GM13976 (cell line): ENCODE data around the gene THOP1.

Experiments used
- DNase-seq: peaks from one replicate; pipeline ENCODE4 v3.0.0; 2012; ENCODE audit warnings: low spot score
- in situ Hi-C: fragments of 300-500 bp; cut with MboI; formaldehyde crosslinking; loops from one replicate; pipeline ENCODE4 v1.12.0; 2022; ENCODE audit warnings: low sequenced_read_pairs, mixed read lengths, inconsistent platforms; ENCODE audit not compliant: unreplicated experiment
- TF ChIP-seq, protein P1 (sequence below): IDR thresholded peaks from 2 replicates; pipeline ENCODE4 v1.5.1; 2012; ENCODE audit warnings: borderline replicate concordance, mild to moderate bottlenecking; ENCODE audit not compliant: insufficient read depth; ENCODE audit errors: extremely low read depth, missing control alignments, control extremely low read depth

The THOP1 gene

DNA sequence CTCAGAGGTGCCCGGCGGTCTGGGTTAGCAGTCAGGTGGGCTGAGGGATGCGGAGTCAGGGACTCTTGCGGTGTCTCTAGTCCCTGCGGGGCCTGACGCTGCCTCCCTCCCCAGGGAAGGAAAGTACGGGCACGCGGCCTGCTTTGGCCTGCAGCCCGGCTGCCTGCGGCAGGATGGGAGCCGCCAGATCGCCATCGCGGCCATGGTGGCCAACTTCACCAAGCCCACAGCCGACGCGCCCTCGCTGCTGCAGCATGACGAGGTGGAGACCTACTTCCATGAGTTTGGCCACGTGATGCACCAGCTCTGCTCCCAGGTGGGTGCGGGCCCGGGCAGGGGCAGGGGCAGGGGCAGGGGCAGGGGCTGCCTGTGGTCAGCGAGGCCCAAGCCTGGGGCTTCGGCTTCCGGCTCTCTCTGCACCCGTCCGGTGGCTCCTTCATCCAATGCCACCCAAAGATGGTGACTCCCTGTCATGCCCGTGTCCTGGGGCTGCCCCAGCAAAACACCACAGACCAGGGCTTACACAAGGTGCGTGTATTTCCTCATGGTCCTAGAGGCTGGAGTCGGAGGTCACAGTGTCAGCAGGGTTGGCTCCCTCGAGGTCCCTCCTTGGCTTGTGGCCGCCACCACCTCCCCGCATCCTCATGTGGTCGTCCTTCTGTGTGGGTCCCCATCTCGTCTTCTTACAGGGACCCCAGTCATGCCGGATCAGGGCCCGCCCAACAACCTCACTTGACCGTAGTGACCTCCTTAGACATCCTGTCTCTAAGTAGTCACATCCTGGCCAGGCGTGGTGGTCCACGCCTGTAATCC lies 23.0 kb downstream of the THOP1 start:
- TF ChIP-seq, protein P1, sequence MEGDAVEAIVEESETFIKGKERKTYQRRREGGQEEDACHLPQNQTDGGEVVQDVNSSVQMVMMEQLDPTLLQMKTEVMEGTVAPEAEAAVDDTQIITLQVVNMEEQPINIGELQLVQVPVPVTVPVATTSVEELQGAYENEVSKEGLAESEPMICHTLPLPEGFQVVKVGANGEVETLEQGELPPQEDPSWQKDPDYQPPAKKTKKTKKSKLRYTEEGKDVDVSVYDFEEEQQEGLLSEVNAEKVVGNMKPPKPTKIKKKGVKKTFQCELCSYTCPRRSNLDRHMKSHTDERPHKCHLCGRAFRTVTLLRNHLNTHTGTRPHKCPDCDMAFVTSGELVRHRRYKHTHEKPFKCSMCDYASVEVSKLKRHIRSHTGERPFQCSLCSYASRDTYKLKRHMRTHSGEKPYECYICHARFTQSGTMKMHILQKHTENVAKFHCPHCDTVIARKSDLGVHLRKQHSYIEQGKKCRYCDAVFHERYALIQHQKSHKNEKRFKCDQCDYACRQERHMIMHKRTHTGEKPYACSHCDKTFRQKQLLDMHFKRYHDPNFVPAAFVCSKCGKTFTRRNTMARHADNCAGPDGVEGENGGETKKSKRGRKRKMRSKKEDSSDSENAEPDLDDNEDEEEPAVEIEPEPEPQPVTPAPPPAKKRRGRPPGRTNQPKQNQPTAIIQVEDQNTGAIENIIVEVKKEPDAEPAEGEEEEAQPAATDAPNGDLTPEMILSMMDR, result no peak
- in situ Hi-C loops, result no loop called here
- DNase-seq, result no peak

DNA sequence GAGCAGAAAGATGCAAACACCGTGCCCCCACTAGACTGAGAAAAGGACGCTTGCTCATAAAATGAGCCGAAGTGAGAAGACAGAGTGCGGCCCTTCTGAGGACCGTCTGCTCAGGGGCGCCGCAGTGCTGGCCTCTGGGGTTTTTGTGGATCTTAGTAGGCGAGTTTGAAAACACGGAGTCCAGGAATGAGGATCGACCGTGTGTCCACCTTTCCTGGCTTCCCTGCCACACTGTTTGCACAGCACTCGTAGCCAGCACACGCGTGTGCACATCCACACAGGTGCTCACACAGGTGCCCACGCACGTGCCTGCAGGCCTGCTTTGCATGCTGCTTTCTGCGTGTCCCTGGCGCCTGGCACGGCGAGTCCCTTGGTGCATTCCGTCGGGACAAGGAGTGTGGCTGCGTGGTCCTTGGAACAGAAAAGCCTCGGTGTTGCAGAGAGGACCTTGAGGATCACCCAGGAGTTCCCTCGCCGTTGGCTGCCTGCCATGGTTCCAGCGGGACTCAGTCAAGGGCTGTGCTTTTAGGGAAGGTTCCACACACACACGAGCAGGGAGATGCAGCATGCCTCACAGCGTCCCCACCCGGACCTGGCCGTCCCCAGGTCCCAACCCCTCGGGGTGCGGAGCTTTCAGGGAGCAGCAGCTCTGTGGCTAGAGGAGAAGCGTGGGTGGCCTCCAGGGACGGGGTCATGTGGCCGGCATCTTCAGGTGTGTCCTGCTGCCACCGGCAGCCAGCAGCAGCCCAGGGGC lies 24.3 kb downstream of the THOP1 start:
- TF ChIP-seq, protein P1, result no peak
- DNase-seq, result no peak
- in situ Hi-C loops, result no loop called here

DNA sequence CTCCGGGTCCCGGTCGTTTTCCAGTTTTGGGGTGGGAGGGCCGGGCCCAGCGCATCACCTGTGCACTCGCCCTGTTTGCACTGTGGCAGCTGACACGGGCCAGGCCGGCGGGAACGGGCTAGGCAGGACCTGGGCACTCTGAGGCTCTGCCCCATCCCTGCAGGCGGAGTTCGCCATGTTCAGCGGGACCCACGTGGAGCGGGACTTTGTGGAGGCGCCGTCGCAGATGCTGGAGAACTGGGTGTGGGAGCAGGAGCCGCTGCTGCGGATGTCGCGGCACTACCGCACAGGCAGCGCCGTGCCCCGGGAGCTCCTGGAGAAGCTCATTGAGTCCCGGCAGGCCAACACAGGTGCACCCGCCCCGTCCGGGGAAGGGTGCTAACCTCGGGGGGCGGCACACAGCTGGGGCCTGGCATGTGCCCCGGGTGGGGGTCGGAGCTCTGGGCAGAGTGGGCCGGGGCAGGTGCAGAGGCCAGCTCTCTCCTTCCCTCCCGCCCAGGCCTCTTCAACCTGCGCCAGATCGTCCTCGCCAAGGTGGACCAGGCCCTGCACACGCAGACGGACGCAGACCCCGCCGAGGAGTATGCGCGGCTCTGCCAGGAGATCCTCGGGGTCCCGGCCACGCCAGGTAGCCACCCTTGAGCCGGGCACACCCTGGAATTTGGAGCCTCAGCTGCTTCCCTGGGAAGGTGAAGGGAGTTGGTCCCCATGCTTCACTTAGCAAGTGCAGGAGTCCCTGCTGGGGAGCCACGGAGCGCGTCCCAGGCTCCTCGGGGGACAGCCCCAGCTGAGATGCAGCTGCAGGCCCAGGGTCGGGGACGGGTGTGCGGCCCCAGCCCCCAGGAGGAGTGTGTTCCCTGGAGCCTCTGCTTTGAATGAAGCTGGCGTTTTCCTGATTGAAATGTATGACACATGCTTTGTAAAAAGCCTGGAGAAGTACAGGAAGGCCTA lies 25.1 kb downstream of the THOP1 start:
- no peak for DNase-seq

DNA sequence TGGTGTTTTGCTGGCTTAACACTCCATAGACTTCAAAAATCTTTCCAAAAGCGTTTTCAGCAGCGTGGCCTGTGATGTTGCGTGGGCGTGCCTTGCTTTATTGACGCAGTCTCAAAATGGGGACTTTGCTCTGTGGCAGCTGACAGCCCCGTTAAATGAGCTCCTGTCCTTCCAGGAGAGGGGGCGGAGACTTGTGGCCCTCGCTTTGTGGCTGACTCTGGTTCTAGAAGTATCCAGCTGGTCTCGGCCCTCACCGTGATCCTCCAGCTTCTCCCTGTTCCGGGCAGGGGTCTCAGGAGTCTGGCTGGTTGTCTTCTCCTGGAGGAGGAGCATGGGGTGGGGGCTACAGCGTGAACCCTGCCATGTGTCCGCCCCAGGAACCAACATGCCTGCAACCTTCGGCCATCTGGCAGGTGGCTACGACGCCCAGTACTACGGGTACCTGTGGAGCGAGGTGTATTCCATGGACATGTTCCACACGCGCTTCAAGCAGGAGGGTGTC lies 26.0 kb downstream of the THOP1 start:
- in situ Hi-C loops, result no loop called here
- TF ChIP-seq, protein P1, result no peak
- peak; percentile 28 for DNase-seq

More for the DNA sequence above, 25.1 kb downstream of the THOP1 start:
- in situ Hi-C loops, result no loop called here
- TF ChIP-seq, protein P1, result no peak

DNA sequence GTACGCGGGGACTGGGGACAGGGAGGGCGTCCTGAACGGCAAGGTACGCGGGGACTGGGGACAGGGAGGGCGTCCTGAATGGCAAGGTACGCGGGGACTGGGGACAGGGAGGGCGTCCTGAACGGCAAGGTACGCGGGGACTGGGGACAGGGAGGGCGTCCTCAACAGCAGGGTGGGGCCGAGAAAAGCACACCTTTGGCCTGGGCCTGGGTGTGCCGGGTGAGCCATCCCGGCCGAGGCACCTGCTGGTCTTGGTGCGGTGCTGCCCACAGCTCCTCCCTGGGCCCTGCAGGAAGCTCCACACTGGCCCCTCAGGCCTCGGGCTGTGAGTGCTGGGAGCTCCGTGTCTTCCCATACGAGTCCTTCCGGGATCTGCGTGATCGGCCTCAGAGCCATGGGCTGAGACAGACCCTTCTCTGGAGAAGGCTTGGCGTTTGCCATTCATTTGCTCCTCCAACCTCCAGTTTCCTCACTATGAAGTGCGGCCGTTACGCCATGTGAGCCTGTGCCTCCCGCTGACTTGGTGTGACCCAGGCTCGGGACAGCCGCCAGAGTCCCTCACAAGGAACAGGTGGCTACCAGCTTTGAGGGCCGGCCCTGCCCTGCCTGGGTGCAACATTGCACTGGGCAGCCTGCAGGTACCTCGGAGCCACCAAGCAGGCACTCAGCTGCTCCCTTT lies 26.6 kb downstream of the THOP1 start:
- TF ChIP-seq, protein P1, result no peak
- no peak for DNase-seq
- in situ Hi-C loops, result no loop called here
